ENCODE measurements around the gene IRX4.

IRX4 gene

GRCh38 chr5:1842004-1842819 lies 40.5 kb downstream of the IRX4 start:
- H3K36me3 Mint-ChIP-seq (ENCODE audit: low read depth): no peaks in the 10 kb centered on the region
- H3K27ac Mint-ChIP-seq: no peak overlapping the region
- H3K4me3 Mint-ChIP-seq: no peak overlapping the region
- peaks cover 11% of the 10 kb centered on the region for H3K27me3 Mint-ChIP-seq
- intact Hi-C loops (cut with micrococcal nuclease): no loop called here
- no peaks in the 10 kb centered on the region for H3K4me1 Mint-ChIP-seq (ENCODE audit: low read depth)
- no peaks in the 10 kb centered on the region for H3K9me3 Mint-ChIP-seq

- Mint-ChIP-seq H3K27ac (no peak overlapping the region), H3K4me3 (no peak overlapping the region), H3K9me3 (no peaks in the 10 kb centered on the region), H3K36me3 (ENCODE audit: low read depth) (no peaks in the 10 kb centered on the region), H3K4me1 (ENCODE audit: low read depth) (no peaks in the 10 kb centered on the region), H3K27me3 (peaks cover 16% of the 10 kb centered on the region)
- intact Hi-C loops (cut with micrococcal nuclease): no loop called here
Observed at GRCh38 chr5:1840741-1841521, 41.8 kb downstream of the IRX4 start.

- H3K36me3 Mint-ChIP-seq (ENCODE audit: low read depth): no peaks in the 10 kb centered on the region
- no peaks in the 10 kb centered on the region for H3K9me3 Mint-ChIP-seq
- no peaks in the 10 kb centered on the region for H3K4me1 Mint-ChIP-seq (ENCODE audit: low read depth)
- no peak overlapping the region for H3K4me3 Mint-ChIP-seq
- H3K27ac Mint-ChIP-seq: no peak overlapping the region
- intact Hi-C loops (cut with micrococcal nuclease): no loop called here
- H3K27me3 Mint-ChIP-seq: peaks cover 17% of the 10 kb centered on the region
Observed at GRCh38 chr5:1840071-1840547, 42.6 kb downstream of the IRX4 start.

GRCh38 chr5:1838013-1838412 lies 44.7 kb downstream of the IRX4 start:
- no peak overlapping the region for H3K4me3 Mint-ChIP-seq
- H3K36me3 Mint-ChIP-seq (ENCODE audit: low read depth): no peaks in the 10 kb centered on the region
- no peak overlapping the region for H3K27ac Mint-ChIP-seq
- H3K27me3 Mint-ChIP-seq: peaks cover 29% of the 10 kb centered on the region
- intact Hi-C loops (cut with micrococcal nuclease): no loop called here
- H3K4me1 Mint-ChIP-seq (ENCODE audit: low read depth): no peaks in the 10 kb centered on the region
- H3K9me3 Mint-ChIP-seq: no peaks in the 10 kb centered on the region

- no peaks in the 10 kb centered on the region for H3K4me1 Mint-ChIP-seq (ENCODE audit: low read depth)
- intact Hi-C loops (cut with micrococcal nuclease): no loop called here
- H3K27me3 Mint-ChIP-seq: peaks cover 35% of the 10 kb centered on the region
Observed at GRCh38 chr5:1836891-1837880, 45.5 kb downstream of the IRX4 start.

GRCh38 chr5:1836176-1836890 lies 46.4 kb downstream of the IRX4 start:
- H3K27ac Mint-ChIP-seq: no peak overlapping the region
- H3K4me3 Mint-ChIP-seq: no peak overlapping the region
- H3K4me1 Mint-ChIP-seq (ENCODE audit: low read depth): no peaks in the 10 kb centered on the region
- intact Hi-C loops (cut with micrococcal nuclease): no loop called here
- no peaks in the 10 kb centered on the region for H3K36me3 Mint-ChIP-seq (ENCODE audit: low read depth)
- no peaks in the 10 kb centered on the region for H3K9me3 Mint-ChIP-seq
- peaks cover 36% of the 10 kb centered on the region for H3K27me3 Mint-ChIP-seq

More at GRCh38 chr5:1836891-1837880, 45.5 kb downstream of the IRX4 start:
- Mint-ChIP-seq H3K27ac (no peak overlapping the region), H3K36me3 (ENCODE audit: low read depth) (no peaks in the 10 kb centered on the region), H3K9me3 (no peaks in the 10 kb centered on the region), H3K4me3 (no peak overlapping the region)

- Mint-ChIP-seq H3K9me3 (no peaks in the 10 kb centered on the region), H3K27me3 (peaks cover 38% of the 10 kb centered on the region), H3K4me3 (no peak overlapping the region), H3K36me3 (ENCODE audit: low read depth) (no peaks in the 10 kb centered on the region), H3K27ac (no peak overlapping the region), H3K4me1 (ENCODE audit: low read depth) (no peaks in the 10 kb centered on the region)
- intact Hi-C loops (cut with micrococcal nuclease): no loop called here
Observed at GRCh38 chr5:1835431-1835830, 47.3 kb downstream of the IRX4 start.

- intact Hi-C loops (cut with micrococcal nuclease): no loop called here
- no peaks in the 10 kb centered on the region for H3K9me3 Mint-ChIP-seq
- H3K4me1 Mint-ChIP-seq (ENCODE audit: low read depth): no peaks in the 10 kb centered on the region
- H3K27me3 Mint-ChIP-seq: peaks cover 37% of the 10 kb centered on the region
- no peaks in the 10 kb centered on the region for H3K36me3 Mint-ChIP-seq (ENCODE audit: low read depth)
- H3K4me3 Mint-ChIP-seq: no peak overlapping the region
- H3K27ac Mint-ChIP-seq: no peak overlapping the region
Observed at GRCh38 chr5:1834721-1835429, 47.9 kb downstream of the IRX4 start.

GRCh38 chr5:1834022-1834551 lies 48.6 kb downstream of the IRX4 start:
- Mint-ChIP-seq H3K4me3 (no peak overlapping the region), H3K36me3 (ENCODE audit: low read depth) (no peaks in the 10 kb centered on the region), H3K9me3 (no peaks in the 10 kb centered on the region), H3K4me1 (ENCODE audit: low read depth) (no peaks in the 10 kb centered on the region), H3K27me3 (peaks cover 35% of the 10 kb centered on the region), H3K27ac (no peak overlapping the region)
- intact Hi-C loops (cut with micrococcal nuclease): no loop called here

- no peaks in the 10 kb centered on the region for H3K36me3 Mint-ChIP-seq (ENCODE audit: low read depth)
- no peak overlapping the region for H3K27ac Mint-ChIP-seq
- H3K27me3 Mint-ChIP-seq: peaks cover 33% of the 10 kb centered on the region
- intact Hi-C loops (cut with micrococcal nuclease): no loop called here
- no peaks in the 10 kb centered on the region for H3K4me1 Mint-ChIP-seq (ENCODE audit: low read depth)
- H3K4me3 Mint-ChIP-seq: no peak overlapping the region
- H3K9me3 Mint-ChIP-seq: no peaks in the 10 kb centered on the region
Observed at GRCh38 chr5:1833264-1834021, 49.3 kb downstream of the IRX4 start.

- Mint-ChIP-seq H3K36me3 (ENCODE audit: low read depth) (peaks cover 3% of the 10 kb centered on the region), H3K27me3 (peaks cover 35% of the 10 kb centered on the region), H3K9me3 (no peaks in the 10 kb centered on the region), H3K27ac (no peak overlapping the region), H3K4me1 (ENCODE audit: low read depth) (peaks cover 2% of the 10 kb centered on the region), H3K4me3 (no peak overlapping the region)
- intact Hi-C loops (cut with micrococcal nuclease): no loop called here
Observed at GRCh38 chr5:1832511-1833250, 50.0 kb downstream of the IRX4 start.
